CD4-positive, alpha-beta T cell treated with Interleukin-17A for 4 hours (primary cell): Measurements from ENCODE around the gene SPACA5B.
A peak's percentile ranks its signal among the peaks of the same experiment; 100 is the strongest.
"Not testable (repeated sequence)": the region's sequence is repeated elsewhere in the genome, so short reads cannot be mapped to it uniquely, and the experiment has no call there.

ENCODE experiments used
- DNase-seq: peaks from one replicate; pipeline ENCODE4 v3.0.0-alpha.2; 2020; ENCODE audit warnings: mixed read lengths

The SPACA5B gene

DNA sequence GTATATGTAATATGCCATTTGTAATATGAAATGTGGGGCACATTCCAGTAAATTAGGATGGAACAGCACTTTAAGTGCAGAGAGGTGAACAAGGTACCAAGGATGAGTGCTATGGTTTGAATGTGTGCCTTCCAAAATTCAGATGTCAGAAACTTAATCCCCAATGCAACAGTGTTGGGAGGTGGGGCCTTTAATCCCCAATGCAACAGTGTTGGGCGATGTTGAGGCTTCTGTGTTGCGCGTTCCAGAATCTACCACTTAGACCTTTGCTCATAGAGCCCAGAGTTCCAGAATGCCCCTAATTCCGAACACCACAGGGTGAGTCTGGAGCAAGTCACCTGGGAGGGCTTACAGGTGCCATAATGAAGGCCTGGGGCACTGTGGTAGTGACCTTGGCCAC lies at the start of gene SPACA5B:
Gene SPACA5B, plus strand, starts transcription at position 301 of the 400 bp plus-strand sequence. Its CDS starts 62 bp downstream, at position 363.
- DNase-seq = not testable (repeated sequence)

DNA sequence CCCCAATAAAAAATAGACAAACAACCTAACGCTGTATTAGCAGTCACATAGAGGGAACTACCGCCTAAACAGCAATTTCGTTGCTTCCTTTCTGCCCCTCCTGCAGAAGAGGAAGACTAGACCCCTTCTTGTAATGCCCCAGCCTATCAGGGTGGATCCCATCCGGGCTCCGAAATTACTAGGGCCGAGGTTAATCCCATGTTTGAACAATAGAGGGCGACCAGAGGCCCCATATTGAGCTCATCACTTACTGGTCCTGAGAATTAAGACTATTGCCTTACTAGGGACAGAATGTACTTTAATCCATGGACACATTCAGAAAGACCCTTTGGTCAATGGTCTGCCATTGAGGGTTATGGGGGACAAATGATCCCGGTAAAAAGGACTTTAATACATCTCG lies 47.2 kb upstream of the SPACA5B start:
- peak; percentile 57 for DNase-seq

DNA sequence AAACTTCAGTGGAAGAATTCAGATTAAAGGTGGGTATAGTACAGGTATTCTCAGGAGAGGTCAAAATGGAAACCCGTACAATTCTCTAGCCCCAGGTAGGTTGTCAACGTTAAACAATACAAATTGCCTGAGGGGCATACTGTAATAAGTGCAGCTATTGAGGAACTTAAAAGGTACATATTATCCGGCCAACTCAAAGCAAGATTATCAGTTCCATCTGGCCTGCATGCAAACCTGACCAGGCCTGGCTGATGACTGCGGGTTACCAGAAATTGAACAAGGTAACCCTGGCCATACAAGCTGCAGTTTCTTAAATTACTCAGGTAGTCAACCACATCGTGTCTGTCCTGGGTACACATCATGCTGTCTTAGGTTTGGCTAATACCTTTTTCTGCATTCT lies 46.7 kb upstream of the SPACA5B start:
- DNase-seq = no peak

DNA sequence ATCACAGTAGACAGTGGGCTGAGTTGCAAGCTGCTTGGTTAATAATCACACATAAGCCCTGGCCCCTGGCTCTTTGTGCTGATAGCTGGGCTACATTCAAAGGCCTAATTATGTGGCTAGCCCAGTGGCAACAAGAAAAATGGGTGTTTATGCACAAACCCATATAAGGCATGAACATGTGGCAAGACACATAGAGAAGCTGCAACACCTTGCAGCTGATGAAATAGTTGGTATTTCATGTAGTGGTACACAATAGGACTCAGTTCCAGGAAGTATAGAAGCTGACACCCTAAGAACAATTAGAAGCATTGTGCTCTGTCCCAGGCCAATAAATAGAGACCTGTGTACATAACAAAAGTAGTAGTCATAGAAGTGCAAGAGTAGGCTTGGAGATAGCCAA lies 44.3 kb upstream of the SPACA5B start:
- no peak for DNase-seq

DNA sequence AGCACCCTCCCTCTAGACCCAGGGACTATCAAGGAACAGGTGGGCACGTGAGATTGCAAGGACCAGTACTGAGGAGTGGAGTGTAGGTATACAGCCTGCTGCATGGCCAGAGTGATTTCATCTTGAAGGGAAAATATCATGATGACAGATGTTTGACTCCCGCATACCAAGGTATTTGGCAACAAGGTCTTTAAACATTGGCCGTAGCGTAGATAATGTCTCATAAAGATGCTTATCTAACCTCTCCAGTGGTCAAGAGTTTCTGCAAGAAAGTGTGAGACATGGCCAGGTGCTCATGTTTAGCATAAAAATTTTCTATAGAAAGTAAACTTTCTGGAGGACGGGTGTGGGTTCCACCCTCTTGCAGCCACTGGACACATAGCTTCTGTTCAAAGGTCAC lies 40.3 kb upstream of the SPACA5B start:
- no peak for DNase-seq

DNA sequence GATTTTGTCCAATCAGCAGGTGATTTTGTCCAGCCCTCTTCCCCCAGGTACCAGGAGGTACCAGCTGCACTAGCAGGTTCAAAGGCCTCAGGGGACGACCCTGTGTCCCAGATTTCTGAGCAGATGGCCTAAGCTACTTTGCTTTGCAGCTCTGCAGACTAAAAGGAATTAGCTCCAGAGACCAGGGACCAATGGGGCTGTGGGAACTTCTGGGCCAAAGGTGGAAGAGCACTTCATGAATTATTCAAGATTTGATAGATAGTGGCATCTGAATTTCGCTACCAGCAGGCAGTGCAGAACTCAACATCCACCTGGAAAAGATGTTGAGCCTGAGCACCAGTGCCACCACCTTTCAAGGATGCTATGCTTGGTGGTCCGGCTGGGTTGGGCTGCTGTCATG lies 37.9 kb upstream of the SPACA5B start:
- DNase-seq = not testable (repeated sequence)

DNA sequence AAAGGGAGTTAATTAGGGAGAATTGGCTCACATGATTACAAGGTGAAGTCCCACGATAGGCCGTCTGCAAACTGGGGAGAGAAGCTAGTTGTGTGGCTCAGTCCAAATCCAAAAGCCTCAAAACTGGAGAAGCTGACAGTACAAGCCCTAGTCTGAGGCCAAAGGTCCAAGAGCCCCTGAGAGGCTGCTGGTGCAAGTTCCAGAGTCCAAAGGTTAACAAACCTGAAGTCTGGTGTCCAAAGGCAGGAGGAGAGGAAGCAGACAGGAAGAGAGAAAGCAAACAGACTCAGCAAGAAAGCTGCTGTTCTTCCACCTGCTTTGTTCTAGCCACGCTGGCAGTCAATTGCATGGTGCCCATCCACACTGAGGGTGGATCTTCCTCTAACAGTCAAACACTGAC lies 29.0 kb upstream of the SPACA5B start:
- DNase-seq = no peak

DNA sequence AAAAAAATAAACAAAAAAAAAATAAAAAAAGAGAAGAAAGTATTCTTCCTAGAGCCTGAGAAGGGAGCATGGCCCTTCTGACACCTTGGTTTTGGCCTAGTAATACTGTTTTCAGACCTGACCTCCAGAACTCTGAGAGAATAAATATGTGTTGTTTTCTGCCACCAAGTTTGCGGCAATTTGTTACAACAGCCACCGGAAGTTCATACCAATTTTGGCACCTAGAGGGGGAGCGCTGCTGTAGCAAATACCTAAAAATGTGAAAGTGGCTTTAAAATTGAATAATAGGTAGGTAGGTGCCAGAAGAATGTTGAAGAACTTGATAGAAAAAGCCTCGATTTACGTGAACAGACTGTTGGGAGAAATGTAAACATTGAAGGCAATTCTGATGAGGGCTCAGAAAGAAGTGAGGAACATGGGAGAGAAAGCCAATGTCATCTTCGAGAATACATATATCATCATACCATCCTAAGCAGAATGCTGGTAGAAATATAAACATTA lies 27.5 kb upstream of the SPACA5B start:
- DNase-seq = no peak

DNA sequence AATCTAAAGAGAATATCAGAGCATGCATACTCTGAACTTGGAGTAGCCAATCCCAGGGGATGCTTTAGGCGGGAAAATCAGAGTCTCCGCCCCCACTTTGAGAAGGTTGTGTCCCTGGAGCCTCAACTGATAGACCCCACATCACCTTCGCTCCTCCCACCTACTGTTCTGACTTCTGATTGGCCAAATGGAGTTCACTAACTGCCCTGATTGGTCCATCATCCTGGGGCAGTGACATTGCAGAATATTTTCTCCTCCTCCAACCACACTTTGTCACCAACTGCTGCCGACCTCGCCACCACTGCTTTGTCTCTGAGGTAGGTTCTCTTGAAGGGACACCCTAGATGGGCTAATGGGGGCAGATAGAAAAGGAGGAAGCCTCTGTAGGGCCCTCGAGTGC lies 22.7 kb upstream of the SPACA5B start:
- no peak for DNase-seq

DNA sequence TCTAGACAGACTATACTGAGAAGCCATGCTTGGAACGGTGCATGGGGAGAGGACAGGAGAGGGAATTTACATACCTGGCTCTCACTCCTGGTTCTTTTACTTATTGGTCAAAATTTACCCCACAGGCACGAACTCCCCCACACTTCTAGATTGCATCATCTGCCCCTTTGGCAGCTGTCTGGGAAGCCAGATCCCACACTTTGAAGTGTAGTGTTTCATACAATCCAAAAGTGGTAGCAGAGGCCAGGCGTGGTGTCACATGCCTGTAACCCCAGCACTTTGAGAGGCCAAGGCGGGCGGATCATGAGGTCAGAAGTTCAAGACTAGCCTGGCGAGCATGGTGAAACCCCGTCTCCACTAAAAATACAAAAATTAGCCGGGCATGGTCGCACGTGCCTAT lies 5.1 kb upstream of the SPACA5B start:
- not testable (repeated sequence) for DNase-seq

DNA sequence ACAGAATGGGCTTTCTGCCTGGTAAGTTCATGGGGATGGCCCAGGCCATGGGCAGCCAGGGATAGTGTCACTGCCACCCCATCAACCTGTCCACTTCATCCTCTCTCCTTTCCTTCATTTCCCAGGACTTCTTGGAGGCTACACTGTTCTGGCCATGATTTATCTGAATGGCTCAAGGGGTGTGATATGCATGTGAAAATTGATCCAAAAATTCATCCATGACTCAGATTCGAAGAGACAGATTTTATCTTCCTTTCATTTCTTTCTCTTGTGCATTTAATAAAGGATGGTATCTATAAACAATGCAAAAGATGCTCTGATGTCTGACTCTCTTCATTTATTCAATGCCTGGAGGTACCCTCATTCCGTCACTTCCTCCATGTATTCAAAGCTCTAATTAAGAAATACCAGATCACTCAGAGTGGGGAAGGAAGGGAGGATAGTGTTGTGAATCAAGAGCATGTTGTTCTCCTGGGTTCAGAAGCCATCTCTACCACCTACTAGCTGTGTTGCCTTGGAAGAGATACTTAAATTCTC lies 1.9 kb downstream of the SPACA5B start:
- DNase-seq = not testable (repeated sequence)

DNA sequence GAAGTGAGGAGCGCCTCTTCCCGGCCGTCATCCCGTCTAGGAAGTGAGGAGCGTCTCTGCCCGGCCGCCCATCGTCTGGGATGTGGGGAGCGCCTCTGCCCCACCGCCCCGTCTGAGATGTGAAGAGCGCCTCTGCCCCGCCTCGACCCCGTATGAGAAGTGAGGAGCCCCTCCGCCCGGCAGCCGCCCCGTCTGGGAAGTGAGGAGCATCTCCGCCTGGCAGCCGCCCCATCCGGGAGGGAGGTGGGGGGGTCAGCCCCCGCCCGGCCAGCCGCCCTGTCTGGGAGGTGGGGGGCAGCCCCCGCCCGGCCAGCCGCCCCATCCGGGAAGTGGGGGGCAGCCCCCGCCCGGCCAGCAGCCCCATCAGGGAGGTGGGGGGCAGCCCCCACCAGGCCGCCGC lies 8.7 kb downstream of the SPACA5B start:
- not testable (repeated sequence) for DNase-seq

DNA sequence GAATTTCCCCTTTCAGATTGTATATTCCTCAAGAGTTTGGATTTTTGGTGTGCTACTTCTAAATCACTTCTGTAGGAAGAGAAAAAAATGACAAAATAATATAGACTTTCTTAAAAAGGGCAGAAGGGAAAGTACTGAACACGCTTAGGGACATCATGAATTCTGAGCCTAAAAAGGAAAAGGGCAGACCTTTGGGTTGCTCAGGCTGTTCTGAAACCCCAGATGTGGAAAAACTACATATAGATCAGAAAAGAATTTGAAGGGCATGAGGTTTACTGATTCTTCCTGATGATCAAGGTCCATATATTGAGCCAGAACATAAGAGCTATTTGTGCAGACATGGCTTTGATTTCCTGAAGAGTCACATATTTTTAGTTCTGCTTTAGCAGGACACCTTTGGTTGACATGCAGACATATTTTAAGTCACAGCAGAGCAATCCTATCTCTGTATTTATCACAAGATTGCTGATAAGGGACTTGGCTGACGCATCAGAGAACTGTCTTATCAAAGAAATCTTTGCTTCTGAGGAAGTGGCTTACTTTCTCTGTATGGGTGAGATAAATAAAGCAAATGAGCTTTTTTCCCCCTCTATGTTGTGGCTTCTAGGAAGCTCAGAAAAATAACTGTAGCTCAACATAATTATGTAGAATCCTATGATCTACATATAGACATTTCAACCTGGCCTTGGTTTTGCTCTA lies 11.5 kb downstream of the SPACA5B start:
- not testable (repeated sequence) for DNase-seq

DNA sequence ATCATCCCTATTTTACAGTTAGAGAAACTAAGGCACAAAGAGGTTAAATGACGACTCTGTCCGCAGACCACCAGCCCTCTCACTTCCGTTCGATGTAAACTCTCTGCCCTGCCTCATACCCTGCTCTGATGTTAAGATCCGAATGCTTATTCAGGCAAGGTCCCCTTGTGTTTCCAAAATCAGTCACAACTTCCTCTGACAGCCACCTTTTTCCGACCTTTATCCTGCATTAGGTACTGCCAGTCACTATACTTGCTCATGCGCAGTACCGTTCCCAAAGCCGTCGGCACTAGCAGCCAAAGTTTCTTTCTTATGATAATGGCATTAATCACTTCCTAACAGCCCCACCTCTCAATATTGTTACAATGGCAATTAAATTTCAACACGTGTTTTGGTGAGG lies 12.3 kb downstream of the SPACA5B start:
- DNase-seq = peak; percentile 18

DNA sequence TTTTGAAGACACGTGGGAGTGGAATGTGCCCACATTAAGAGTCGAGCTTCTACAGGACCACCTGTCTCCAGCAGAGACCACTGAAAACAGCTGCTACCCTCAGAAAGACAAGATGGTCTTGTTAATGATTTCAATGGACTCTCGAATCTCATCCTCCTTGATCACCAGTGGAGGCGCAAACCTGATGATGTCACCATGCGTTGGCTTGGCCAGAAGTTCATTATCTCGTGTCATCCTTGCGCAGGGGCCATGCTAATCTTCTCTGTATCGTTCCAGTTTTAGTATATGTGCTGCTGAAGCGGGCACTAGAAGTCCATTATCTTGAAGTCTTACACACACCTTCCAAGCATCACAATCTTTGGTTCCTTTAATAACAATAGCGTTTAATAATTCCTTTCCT lies 23.3 kb downstream of the SPACA5B start:
- DNase-seq = no peak

DNA sequence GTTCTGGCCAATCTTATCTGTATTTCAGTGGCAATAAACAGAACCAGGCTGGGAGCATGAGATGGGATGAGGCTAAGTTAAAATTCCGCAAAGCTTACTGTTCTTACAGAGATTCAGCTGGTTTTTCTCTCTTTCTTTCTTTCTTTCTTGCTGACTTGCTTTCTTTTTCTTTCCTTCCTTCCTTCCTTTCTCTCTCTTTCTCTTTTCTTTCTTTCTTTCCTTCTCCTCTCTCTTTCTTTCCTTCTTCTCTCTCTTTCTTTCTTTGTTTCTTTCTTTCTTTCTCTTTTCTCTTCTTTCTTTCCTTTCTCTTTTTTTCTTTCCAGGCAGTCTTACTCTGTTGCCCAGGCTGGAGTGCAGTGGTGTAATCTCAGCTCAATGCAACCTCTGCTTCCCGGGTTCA lies 24.4 kb downstream of the SPACA5B start:
- no peak for DNase-seq

DNA sequence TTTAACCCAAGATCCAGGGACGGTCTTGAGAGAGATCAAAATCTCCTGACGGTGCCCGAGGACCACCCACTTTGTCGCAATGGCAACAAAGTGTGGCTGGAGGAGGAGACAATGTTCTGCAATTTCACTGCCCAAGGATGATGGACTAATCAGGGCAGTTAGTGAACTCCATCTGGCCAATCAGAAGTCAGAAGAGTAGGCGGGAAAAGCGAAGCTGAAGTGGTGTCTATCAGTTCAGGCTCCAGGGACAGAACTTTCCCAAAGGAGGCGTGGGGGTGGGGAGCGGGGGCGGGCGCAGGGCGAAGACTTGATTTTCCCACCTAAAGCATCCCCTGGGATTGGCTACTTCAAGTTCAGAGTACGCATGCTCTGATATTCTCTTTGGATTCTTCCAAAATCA lies 25.6 kb downstream of the SPACA5B start:
- no peak for DNase-seq

DNA sequence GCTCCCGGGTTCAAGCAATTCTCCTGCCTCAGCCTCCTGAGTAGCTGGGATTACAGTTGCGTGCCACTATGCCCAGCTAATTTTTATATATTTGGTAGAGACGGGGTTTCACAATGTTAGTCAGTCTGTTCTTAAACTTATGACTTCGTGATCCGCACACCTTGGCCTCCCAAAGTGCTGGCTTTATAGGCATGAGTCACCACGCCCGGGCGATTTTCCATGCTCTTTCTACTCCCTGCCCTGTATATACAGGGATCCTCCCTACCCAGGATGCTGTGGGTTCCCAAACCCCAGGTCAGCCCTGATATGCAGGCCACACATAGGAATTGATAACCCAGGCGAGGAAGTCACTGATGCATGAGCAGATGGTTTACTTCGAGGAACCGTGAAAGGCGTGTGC lies 34.8 kb downstream of the SPACA5B start:
- no peak for DNase-seq

DNA sequence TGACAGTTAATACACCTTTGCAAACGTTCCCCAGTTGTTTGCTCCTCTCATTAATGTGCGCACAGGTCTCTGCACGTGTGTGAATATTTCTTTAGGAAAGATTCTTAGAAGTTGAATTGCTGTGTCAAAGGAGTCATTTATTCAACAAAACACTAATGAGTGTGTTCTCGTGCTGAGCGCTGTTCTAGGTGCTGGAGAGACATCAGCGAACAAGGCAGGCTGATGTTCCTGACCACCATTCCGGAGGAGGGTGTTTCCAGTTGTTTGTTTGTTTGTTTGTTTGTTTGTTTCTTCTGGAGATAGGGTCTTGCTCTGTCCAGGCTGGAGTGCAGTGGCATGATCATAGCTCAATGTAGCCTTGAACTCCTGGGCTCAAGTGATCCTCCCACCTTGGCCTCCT lies 35.9 kb downstream of the SPACA5B start:
- not testable (repeated sequence) for DNase-seq

DNA sequence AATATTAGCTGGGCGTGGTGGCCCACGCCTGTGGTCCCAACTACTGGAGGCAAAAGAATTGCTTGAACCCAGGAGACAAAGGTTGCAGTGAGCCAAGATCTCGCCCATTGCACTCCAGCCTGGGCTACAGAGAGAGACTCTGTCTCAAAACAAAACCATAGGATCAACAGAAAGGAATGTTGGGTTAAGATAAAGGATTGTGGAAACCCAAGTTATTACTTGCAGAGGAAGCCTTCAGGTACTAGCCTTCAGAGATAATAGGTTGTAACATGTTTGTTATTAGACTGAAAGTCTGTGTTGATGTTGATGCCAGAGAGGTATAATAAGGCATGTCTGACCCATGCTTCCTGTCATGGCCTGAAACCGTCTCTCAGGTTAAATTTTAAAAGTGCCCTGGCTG lies 49.3 kb downstream of the SPACA5B start:
- no peak for DNase-seq

DNA sequence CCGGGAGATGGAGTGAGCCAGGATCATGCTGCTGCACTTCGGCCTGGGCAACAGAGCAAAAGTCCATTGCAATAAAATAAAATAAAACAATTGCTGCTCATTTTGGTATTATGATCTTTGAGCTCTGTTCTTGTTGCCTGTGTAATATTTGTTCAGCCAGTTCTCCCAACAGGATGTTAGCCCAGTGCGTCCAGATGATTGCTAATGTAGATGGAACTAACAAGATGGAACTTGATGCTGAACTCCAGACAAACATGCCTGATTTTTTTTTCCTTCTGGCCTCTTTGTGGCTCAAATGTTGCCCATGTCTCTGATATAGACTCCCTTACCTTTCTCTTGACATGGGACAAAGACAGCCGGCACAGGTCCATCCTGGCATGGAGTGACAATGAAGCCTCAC lies 50.4 kb downstream of the SPACA5B start:
- no peak for DNase-seq

DNA sequence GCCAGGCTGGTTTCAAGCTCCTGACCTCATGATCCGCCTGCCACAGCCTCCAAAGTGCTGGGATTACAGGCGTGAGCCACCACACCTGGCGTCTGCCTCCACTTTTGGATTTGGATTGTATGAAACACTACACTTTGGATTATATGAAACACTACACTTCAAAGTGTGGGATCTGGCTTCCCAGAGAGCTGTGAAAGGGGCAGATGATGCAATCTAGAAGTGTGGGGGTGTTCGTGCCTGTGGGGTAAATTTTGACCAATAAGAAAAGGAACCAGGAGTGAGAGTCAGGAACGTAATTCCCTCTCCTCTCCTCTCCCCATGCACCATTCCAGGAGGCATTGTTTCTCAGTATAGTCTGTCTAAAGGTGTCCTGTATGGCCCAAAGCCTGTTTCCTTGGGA lies 51.5 kb downstream of the SPACA5B start:
- not testable (repeated sequence) for DNase-seq
